Hematopoietic multipotent progenitor cell treated with erythropoietin and hydrocortisone succinate and interleukin-3 and kit ligand, for 6 days (in vitro differentiated cells): ENCODE data around the gene ONECUT2.
"Not testable (repeated sequence)": the region's sequence is repeated elsewhere in the genome, so short reads cannot be mapped to it uniquely, and the experiment has no call there.

ENCODE experiments used
- DNase-seq: peaks from one replicate; pipeline ENCODE4 v3.0.0-alpha.2; 2015

Gene ONECUT2

GRCh38 chr18:57434536-57435494 is at the start of gene ONECUT2:
Gene ONECUT2, plus strand, starts transcription at chr18:57435374. Its CDS starts 343 bp downstream, at chr18:57435717.
- peak; percentile 91 for DNase-seq

DNA sequence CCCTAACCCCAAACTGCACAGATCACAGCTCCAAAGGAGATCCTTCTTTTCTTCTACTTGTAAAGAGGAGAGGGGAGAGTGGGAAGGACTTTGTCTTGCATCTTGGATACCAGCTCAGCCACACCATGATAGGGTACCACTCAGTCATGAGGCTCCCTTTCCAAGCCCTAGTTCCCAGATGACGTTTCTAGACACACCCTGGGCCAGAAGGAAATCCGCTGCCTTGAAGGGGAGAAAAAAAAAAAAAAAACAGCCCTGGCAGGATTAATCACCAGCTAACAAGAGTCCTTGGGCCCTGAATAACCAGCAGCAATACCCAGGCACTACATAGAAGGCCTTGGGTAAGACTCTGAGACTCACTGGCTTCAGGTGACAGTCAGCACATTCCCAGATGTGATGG is 45.9 kb upstream of the ONECUT2 start:
- no peak for DNase-seq

GRCh38 chr18:57390044-57390443 is 45.1 kb upstream of the ONECUT2 start:
- DNase-seq: no peak

GRCh38 chr18:57394749-57395148 is 40.4 kb upstream of the ONECUT2 start:
- not testable (repeated sequence) for DNase-seq

DNA sequence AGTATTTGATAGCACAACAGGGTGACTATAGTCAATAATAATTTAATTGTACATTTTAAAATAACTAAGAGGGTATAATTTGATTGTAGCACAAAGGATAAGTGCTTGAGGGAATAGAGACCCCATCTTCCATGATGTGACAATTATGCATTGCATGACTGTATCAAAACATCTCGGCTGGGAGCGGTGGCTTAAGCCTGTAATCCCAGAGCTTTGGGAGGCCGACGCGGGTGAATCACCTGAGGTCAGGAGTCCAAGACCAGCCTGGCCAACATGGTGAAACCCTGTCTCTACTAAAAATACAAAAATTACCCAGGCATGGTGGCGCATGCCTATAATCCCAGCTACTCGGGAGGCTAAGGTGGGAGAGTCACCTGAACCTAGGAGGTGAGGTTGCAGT is 38.3 kb upstream of the ONECUT2 start:
- DNase-seq: not testable (repeated sequence)

- no peak for DNase-seq
These were observed 37.6 kb upstream of the ONECUT2 start for GRCh38 chr18:57397440-57398132.

GRCh38 chr18:57404345-57404744 is 30.8 kb upstream of the ONECUT2 start:
- DNase-seq: no peak

- no peak for DNase-seq
These were observed 25.5 kb upstream of the ONECUT2 start for GRCh38 chr18:57409650-57410049.

DNA sequence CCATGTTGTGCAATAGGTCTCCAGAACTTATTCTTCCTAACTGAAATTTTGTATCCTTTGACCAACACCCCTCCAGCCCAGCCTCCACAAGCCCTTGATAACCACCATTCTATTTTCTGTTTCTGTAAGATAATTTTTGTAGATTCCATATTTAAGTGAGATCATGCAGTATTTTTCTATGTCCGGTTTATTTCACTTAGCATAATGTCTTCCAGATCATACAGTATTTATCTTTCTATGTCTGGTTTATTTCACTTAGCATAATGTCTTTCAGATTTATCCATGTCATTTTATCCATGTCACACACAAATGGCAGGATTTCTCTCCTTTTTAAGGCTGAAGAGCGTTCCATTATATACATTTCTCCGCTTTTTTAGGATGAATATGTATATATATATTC is 24.4 kb upstream of the ONECUT2 start:
- no peak for DNase-seq

- DNase-seq: no peak
These were observed 18.6 kb upstream of the ONECUT2 start for GRCh38 chr18:57416542-57416941.

- DNase-seq: no peak
These were observed 12.8 kb upstream of the ONECUT2 start for GRCh38 chr18:57422313-57422872.

- no peak for DNase-seq
These were observed 11.4 kb upstream of the ONECUT2 start for GRCh38 chr18:57423821-57424220.

DNA sequence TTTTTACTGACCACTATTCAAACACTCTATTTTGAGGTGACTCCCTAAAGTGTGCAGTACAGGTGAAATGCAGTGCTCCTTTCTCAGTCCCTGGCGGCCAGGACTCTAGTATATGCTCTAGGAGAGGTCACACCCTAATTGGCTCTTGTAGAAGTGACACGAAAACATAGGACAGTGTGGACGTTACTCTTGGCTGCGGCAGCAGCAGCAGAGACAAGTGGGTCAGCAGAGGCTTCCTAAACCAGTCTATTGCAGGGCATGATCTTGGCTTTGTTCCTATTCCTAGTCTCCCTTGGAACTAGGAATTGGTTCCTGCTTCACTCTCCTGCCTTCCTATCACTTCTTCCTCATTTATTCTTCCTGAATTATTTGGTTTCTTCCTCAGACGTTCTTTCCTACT is 10.1 kb upstream of the ONECUT2 start:
- no peak for DNase-seq

DNA sequence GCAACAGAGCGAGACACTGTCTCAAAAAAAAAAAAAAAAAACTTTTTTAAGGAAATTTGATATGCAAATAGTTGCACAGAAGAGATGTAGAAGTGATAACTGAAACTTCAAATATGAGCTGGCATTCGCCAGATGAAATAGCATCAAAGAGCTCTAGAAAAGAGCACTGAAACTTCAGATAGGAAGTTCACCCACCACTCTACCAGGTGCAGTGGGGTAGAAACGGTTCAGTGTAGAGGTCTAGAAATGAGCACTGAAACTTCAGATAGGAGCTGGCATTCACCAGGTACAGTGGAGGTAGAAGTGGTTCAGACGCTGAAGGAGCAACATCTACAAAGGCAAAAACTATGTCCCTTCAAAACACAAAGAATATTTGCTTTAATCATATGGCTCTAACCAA is 9.0 kb upstream of the ONECUT2 start:
- no peak for DNase-seq

DNA sequence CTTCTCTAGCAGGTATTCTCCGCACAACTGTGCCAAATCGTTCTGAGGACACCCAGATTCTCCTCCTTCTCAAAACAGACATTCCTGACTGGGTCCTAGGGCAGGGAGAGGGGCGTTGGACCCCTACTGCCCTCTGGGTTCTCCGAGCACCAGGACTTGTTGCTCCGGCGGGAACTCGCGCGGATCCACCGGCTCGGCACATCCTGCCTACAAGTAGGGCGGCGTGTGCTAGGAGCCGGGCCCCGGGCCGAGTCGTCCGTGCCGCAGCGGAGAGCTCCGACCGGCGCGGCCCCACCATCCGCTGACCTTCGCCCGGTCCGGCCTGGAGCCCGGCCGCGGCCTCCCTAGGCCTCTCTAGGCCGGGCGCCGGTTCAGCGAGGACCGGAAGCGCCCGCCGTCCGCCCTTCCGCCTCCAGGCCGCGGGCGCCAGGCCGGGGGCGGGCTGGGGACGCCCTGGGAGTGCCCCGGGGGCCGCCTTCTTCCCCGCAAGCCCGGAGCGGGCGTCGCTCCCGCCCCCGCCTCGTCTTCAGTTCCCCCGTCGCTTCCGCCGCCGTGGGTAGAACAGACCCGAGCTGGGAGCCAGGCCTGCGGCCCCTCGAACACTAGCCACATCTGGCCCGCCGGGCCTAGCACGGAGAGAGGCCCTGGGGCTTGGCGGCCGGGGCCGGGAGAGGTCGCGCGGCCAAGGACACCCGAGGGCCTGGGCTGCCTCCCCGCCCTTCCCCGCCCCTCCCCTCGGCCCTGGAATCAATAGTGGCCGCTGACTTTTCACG is 7.6 kb upstream of the ONECUT2 start:
- peak; percentile 10 for DNase-seq

DNA sequence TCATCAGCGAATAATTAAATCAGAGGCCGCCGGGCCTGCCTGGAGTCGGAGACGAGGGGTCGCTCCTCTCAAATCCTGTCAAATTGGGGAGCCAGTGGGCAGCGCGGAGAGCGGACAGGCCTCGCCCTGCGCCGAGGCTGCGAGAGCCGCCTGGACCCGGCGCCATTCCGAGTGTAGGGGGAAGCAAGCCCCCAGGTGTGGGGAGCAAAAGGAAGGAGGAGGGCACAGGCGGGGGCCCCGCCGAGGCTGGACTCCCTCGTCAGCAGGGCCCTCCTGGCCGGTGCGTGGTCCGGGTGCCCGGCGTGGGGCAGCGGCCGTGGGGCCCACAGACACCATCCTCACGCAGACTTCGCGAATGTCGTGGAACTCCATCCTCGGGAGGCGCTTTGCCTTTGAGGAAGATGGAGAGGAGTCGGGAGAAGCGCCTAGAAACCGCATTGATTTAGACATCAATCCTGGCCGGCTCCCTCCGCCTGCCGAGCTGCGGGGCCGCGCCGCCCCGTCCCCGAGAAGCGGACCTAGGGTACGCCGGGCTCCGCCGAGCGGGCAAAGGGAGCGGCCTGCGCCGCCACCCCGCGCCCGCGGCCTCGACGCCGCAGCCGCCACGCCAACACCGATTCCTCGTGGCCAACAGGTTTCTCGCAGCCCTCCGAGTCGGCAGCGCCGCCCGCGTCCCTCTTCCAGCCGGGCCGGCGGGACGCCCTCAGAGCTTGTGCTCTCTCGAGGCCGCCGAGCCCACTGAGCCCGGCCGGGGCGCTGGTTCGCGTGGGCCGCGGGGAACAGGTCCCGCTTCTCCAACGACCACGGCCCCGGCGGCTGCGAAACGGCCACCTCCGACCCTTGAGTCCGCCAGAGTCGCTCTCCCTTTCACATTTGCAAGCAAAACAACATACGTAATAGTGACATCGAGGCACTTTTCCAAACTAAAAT is 6.7 kb upstream of the ONECUT2 start:
- DNase-seq: peak; percentile 2

GRCh38 chr18:57429167-57430078 is 5.8 kb upstream of the ONECUT2 start:
- DNase-seq: peak; percentile 7

GRCh38 chr18:57430079-57431001 is 4.8 kb upstream of the ONECUT2 start:
- DNase-seq: peak; percentile 10

- DNase-seq: no peak
These were observed 4.2 kb upstream of the ONECUT2 start for GRCh38 chr18:57431002-57431382.
